ENCODE data around the gene DLGAP4.

The DLGAP4 gene

GRCh38 chr20:36391955-36392354 lies 85.8 kb downstream of the DLGAP4 start:
- DNase-seq (ENCODE audit: extremely low spot score): no peak
- TF ChIP-seq ARNT (IDR thresholded peaks at IDR 0.05): no peak
- TF ChIP-seq ZNF384 (IDR thresholded peaks at IDR 0.05): no peak
- no peak for TF ChIP-seq PKNOX1 (IDR thresholded peaks at IDR 0.05)
- no peak for TF ChIP-seq TARDBP (IDR thresholded peaks at IDR 0.05)
- no peak for TF ChIP-seq L3MBTL2 (conservative IDR thresholded peaks at IDR 0.05)
- no peak for TF ChIP-seq FOXM1 (IDR thresholded peaks at IDR 0.05; ENCODE audit: borderline replicate concordance)
- TF ChIP-seq HDGF (IDR thresholded peaks at IDR 0.05; ENCODE audit: borderline replicate concordance): no peak
- ChIA-PET POLR2A (no interaction called here), CTCF (interaction anchor here (0.9 kb wide), 1 partner anchor 114 kb away, joined by 3 read pairs; no protein-coding TSS in a partner anchor)

- CTCF ChIA-PET: no interaction called here
- TF ChIP-seq LEF1 (IDR thresholded peaks at IDR 0.05; ENCODE audit: borderline replicate concordance) (no peak), BHLHE40 (IDR thresholded peaks at IDR 0.05; ENCODE audit: borderline replicate concordance) (no peak), SP1 (IDR thresholded peaks at IDR 0.05) (no peak), TARDBP (IDR thresholded peaks at IDR 0.05) (no peak), FOXK2 (IDR thresholded peaks at IDR 0.05) (no peak), NFRKB (IDR thresholded peaks at IDR 0.05) (no peak), HDGF (IDR thresholded peaks at IDR 0.05; ENCODE audit: borderline replicate concordance) (no peak), PKNOX1 (IDR thresholded peaks at IDR 0.05) (no peak), FOXA1 (IDR thresholded peaks at IDR 0.05) (no peak), ZNF384 (IDR thresholded peaks at IDR 0.05) (no peak), ELF4 (IDR thresholded peaks at IDR 0.05) (no peak), FOXM1 (IDR thresholded peaks at IDR 0.05; ENCODE audit: borderline replicate concordance) (no peak), CTBP1 (IDR thresholded peaks at IDR 0.05; ENCODE audit: borderline replicate concordance) (no peak), SUZ12 (IDR thresholded peaks at IDR 0.05) (no peak), ARNT (IDR thresholded peaks at IDR 0.05) (no peak), L3MBTL2 (conservative IDR thresholded peaks at IDR 0.05) (no peak)
- DNase-seq (ENCODE audit: extremely low spot score): no peak
- POLR2A ChIA-PET: no interaction called here
Measured at GRCh38 chr20:36392989-36393388, 86.8 kb downstream of the DLGAP4 start.

GRCh38 chr20:36394340-36394965 lies 88.3 kb downstream of the DLGAP4 start:
- ChIA-PET POLR2A (no interaction called here), CTCF (no interaction called here)
- no peak for DNase-seq (ENCODE audit: extremely low spot score)
- no peak for TF ChIP-seq PKNOX1 (IDR thresholded peaks at IDR 0.05)
- no peak for TF ChIP-seq FOXM1 (IDR thresholded peaks at IDR 0.05; ENCODE audit: borderline replicate concordance)
- TF ChIP-seq TARDBP (IDR thresholded peaks at IDR 0.05): no peak
- TF ChIP-seq LEF1 (IDR thresholded peaks at IDR 0.05; ENCODE audit: borderline replicate concordance): no peak
- TF ChIP-seq ARNT (IDR thresholded peaks at IDR 0.05): no peak
- no peak for TF ChIP-seq FOXA1 (IDR thresholded peaks at IDR 0.05)
- TF ChIP-seq NFRKB (IDR thresholded peaks at IDR 0.05): no peak
- no peak for TF ChIP-seq HDGF (IDR thresholded peaks at IDR 0.05; ENCODE audit: borderline replicate concordance)
- no peak for TF ChIP-seq CTBP1 (IDR thresholded peaks at IDR 0.05; ENCODE audit: borderline replicate concordance)
- TF ChIP-seq ZNF384 (IDR thresholded peaks at IDR 0.05): no peak
- no peak for TF ChIP-seq ELF4 (IDR thresholded peaks at IDR 0.05)
- no peak for TF ChIP-seq FOXK2 (IDR thresholded peaks at IDR 0.05)
- no peak for TF ChIP-seq L3MBTL2 (conservative IDR thresholded peaks at IDR 0.05)
- no peak for TF ChIP-seq BHLHE40 (IDR thresholded peaks at IDR 0.05; ENCODE audit: borderline replicate concordance)
- TF ChIP-seq SUZ12 (IDR thresholded peaks at IDR 0.05): no peak

GRCh38 chr20:36396340-36396739 lies 90.2 kb downstream of the DLGAP4 start:
- CTCF ChIA-PET: no interaction called here
- no peak for DNase-seq (ENCODE audit: extremely low spot score)
- POLR2A ChIA-PET: no interaction called here
- no peak for TF ChIP-seq ARNT (IDR thresholded peaks at IDR 0.05)
- no peak for TF ChIP-seq ZNF384 (IDR thresholded peaks at IDR 0.05)
- TF ChIP-seq FOXM1 (IDR thresholded peaks at IDR 0.05; ENCODE audit: borderline replicate concordance): no peak
- TF ChIP-seq HDGF (IDR thresholded peaks at IDR 0.05; ENCODE audit: borderline replicate concordance): no peak
- TF ChIP-seq LEF1 (IDR thresholded peaks at IDR 0.05; ENCODE audit: borderline replicate concordance): no peak
- TF ChIP-seq NFRKB (IDR thresholded peaks at IDR 0.05): no peak
- no peak for TF ChIP-seq PKNOX1 (IDR thresholded peaks at IDR 0.05)
- TF ChIP-seq CTBP1 (IDR thresholded peaks at IDR 0.05; ENCODE audit: borderline replicate concordance): no peak
- TF ChIP-seq BHLHE40 (IDR thresholded peaks at IDR 0.05; ENCODE audit: borderline replicate concordance): no peak
- TF ChIP-seq ELF4 (IDR thresholded peaks at IDR 0.05): no peak
- TF ChIP-seq FOXA1 (IDR thresholded peaks at IDR 0.05): no peak
- no peak for TF ChIP-seq TARDBP (IDR thresholded peaks at IDR 0.05)
- TF ChIP-seq SUZ12 (IDR thresholded peaks at IDR 0.05): no peak
- TF ChIP-seq L3MBTL2 (conservative IDR thresholded peaks at IDR 0.05): no peak
- no peak for TF ChIP-seq FOXK2 (IDR thresholded peaks at IDR 0.05)
- no peak for TF ChIP-seq SP1 (IDR thresholded peaks at IDR 0.05)

- CTCF ChIA-PET: interaction anchor here (0.7 kb wide), 1 partner anchor 79 kb away, joined by 4 read pairs; no protein-coding TSS in a partner anchor
Measured at GRCh38 chr20:36396847-36397630, 90.9 kb downstream of the DLGAP4 start.

More at GRCh38 chr20:36396847-36397630, 90.9 kb downstream of the DLGAP4 start:
- POLR2A ChIA-PET: no interaction called here
- DNase-seq (ENCODE audit: extremely low spot score): no peak
- TF ChIP-seq TARDBP (IDR thresholded peaks at IDR 0.05): no peak
- TF ChIP-seq ARNT (IDR thresholded peaks at IDR 0.05): no peak
- TF ChIP-seq FOXK2 (IDR thresholded peaks at IDR 0.05): no peak
- no peak for TF ChIP-seq L3MBTL2 (conservative IDR thresholded peaks at IDR 0.05)
- TF ChIP-seq ELF4 (IDR thresholded peaks at IDR 0.05): no peak
- no peak for TF ChIP-seq FOXA1 (IDR thresholded peaks at IDR 0.05)
- no peak for TF ChIP-seq SP1 (IDR thresholded peaks at IDR 0.05)
- TF ChIP-seq CTBP1 (IDR thresholded peaks at IDR 0.05; ENCODE audit: borderline replicate concordance): no peak
- TF ChIP-seq SUZ12 (IDR thresholded peaks at IDR 0.05): no peak
- no peak for TF ChIP-seq FOXM1 (IDR thresholded peaks at IDR 0.05; ENCODE audit: borderline replicate concordance)
- no peak for TF ChIP-seq LEF1 (IDR thresholded peaks at IDR 0.05; ENCODE audit: borderline replicate concordance)
- TF ChIP-seq ZNF384 (IDR thresholded peaks at IDR 0.05): no peak
- no peak for TF ChIP-seq HDGF (IDR thresholded peaks at IDR 0.05; ENCODE audit: borderline replicate concordance)
- no peak for TF ChIP-seq PKNOX1 (IDR thresholded peaks at IDR 0.05)
- no peak for TF ChIP-seq NFRKB (IDR thresholded peaks at IDR 0.05)
- TF ChIP-seq BHLHE40 (IDR thresholded peaks at IDR 0.05; ENCODE audit: borderline replicate concordance): no peak
